ENCODE measurements around the gene ZNF138. TPM values are rescaled to one million over a fixed set of nuclear protein-coding genes. Genes with fewer than 3 reads are reported as not detected.
A peak's percentile ranks its signal among the peaks of the same experiment; 100 is the strongest.

The ZNF138 gene
- total RNA-seq, 1 donor from 2014 or later, result 5.7 TPM

- Histone ChIP-seq H3K9ac (ENCODE audit: low read depth in 1 of 3, low read length in 3 of 3) (no peak overlapping the region), H3K36me3 (ENCODE audit: control insufficient read depth in 3 of 3, insufficient read depth in 3 of 3, low read length in 3 of 3) (no peaks in the 10 kb centered on the region), H3K27ac (ENCODE audit: low read depth, low read length) (no peak overlapping the region), H3K9me3 (ENCODE audit: control insufficient read depth in 3 of 3, low read length in 3 of 3) (no peaks in the 10 kb centered on the region), H3K27me3 (ENCODE audit: control insufficient read depth in 3 of 3, insufficient read depth in 3 of 3, low read length in 3 of 3) (peaks cover 0 to 19% (median 6%) of the 10 kb centered on the region in 3 donors), H3K4me1 (ENCODE audit: control insufficient read depth in 3 of 3, insufficient read depth in 3 of 3, low read length in 3 of 3) (peaks cover 0 to 6% (median 6%) of the 10 kb centered on the region in 3 donors), H3K4me3 (ENCODE audit: low read length in 3 of 3) (no peak overlapping the region)
Measured at GRCh38 chr7:64873155-64873500, 78.9 kb downstream of the ZNF138 start.

DNA sequence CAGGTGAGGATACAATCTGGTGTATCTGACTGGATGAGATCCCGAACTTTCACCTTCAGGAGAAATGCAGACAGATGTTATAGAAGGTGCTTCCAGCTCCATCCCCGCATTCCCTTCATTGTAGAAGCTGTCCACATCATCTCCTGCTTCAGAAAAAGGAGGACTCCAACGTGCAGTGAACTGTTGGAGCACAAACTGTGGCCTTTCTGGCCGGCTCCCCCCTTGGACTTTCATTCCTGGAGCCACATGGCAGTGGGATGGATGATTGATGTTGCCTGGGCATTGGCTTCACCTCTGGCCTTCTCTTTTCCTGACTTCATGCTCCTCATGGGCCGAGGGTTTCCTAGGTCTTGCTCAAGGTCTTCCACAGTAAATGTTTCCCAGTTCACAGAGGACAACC lies 79.3 kb downstream of the ZNF138 start:
- H3K27ac ChIP-seq (ENCODE audit: low read depth, low read length), result no peak overlapping the region
- peaks cover 0 to 6% (median 6%) of the 10 kb centered on the region in 3 donors for H3K4me1 ChIP-seq (ENCODE audit: control insufficient read depth in 3 of 3, insufficient read depth in 3 of 3, low read length in 3 of 3)
- no peak overlapping the region for H3K9ac ChIP-seq (ENCODE audit: low read depth in 1 of 3, low read length in 3 of 3)
- peaks cover 0 to 19% (median 6%) of the 10 kb centered on the region in 3 donors for H3K27me3 ChIP-seq (ENCODE audit: control insufficient read depth in 3 of 3, insufficient read depth in 3 of 3, low read length in 3 of 3)
- H3K9me3 ChIP-seq (ENCODE audit: control insufficient read depth in 3 of 3, low read length in 3 of 3), result no peaks in the 10 kb centered on the region
- no peak overlapping the region for H3K4me3 ChIP-seq (ENCODE audit: low read length in 3 of 3)
- no peaks in the 10 kb centered on the region for H3K36me3 ChIP-seq (ENCODE audit: control insufficient read depth in 3 of 3, insufficient read depth in 3 of 3, low read length in 3 of 3)

DNA sequence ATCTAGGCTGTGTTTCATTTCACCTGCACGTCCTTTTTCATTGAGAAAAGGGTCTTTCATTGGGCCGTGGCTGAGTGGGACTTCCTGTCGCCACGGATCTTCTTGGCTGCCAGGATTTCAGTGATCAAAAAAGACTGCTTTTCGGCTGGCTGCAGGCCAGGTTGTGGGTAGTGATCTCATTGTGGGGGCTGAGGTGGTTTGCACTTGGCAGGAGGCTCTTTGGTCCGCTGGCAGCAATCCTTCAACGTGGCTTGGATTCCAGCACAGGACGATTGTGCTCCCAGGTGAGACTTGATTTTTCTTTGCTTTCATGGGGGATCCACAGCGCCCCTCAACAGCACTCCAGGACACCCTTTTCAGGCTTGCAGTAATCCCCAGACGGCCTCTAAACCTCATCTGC lies 79.9 kb downstream of the ZNF138 start:
- H3K27ac ChIP-seq (ENCODE audit: low read depth, low read length), result no peak overlapping the region
- H3K4me1 ChIP-seq (ENCODE audit: control insufficient read depth in 3 of 3, insufficient read depth in 3 of 3, low read length in 3 of 3), result peaks cover 0 to 6% (median 6%) of the 10 kb centered on the region in 3 donors
- H3K9me3 ChIP-seq (ENCODE audit: control insufficient read depth in 3 of 3, low read length in 3 of 3), result no peaks in the 10 kb centered on the region
- H3K36me3 ChIP-seq (ENCODE audit: control insufficient read depth in 3 of 3, insufficient read depth in 3 of 3, low read length in 3 of 3), result no peaks in the 10 kb centered on the region
- H3K4me3 ChIP-seq (ENCODE audit: low read length in 3 of 3), result no peak overlapping the region
- peaks cover 0 to 19% (median 6%) of the 10 kb centered on the region in 3 donors for H3K27me3 ChIP-seq (ENCODE audit: control insufficient read depth in 3 of 3, insufficient read depth in 3 of 3, low read length in 3 of 3)
- H3K9ac ChIP-seq (ENCODE audit: low read depth in 1 of 3, low read length in 3 of 3), result no peak overlapping the region

DNA sequence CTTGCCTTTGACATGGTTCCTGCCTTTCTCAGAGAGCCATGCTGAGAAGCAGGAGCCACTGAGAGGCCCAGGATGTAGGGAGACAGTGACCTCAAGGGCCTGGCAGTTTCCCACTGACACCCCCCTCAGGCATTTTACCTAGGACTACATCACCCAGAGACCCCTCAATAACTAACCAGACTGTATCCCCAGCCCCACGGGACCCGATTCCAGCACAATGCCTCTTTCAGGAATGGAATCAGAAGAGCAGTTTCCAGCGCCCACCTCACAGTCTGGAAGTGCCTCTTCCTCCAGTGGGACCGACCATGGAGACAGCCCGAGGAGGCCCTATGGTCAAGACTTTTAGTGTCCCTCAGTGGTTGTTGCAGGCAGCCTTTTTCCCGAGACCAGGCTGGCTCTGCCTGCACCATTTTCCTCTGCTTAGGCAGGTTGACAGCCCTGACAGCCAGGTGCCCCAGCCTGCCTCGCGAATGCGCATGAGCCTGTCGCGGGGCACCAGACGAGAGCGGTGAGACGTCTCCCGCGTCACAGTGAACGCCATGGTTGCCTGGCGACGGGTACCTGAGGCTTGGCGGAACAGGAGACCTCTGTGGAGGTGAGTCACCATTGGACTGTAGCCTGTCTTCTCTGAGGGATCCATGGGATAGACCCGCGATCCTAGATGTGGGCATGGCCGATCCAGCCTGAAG lies 80.5 kb downstream of the ZNF138 start:
- peaks cover 0 to 19% (median 6%) of the 10 kb centered on the region in 3 donors for H3K27me3 ChIP-seq (ENCODE audit: control insufficient read depth in 3 of 3, insufficient read depth in 3 of 3, low read length in 3 of 3)
- no peak overlapping the region for H3K27ac ChIP-seq (ENCODE audit: low read depth, low read length)
- H3K9me3 ChIP-seq (ENCODE audit: control insufficient read depth in 3 of 3, low read length in 3 of 3), result no peaks in the 10 kb centered on the region
- H3K4me1 ChIP-seq (ENCODE audit: control insufficient read depth in 3 of 3, insufficient read depth in 3 of 3, low read length in 3 of 3), result peaks cover 0 to 6% (median 6%) of the 10 kb centered on the region in 3 donors
- H3K36me3 ChIP-seq (ENCODE audit: control insufficient read depth in 3 of 3, insufficient read depth in 3 of 3, low read length in 3 of 3), result no peaks in the 10 kb centered on the region
- no peak overlapping the region for H3K9ac ChIP-seq (ENCODE audit: low read depth in 1 of 3, low read length in 3 of 3)
- no peak overlapping the region for H3K4me3 ChIP-seq (ENCODE audit: low read length in 3 of 3)

- Histone ChIP-seq H3K4me1 (ENCODE audit: control insufficient read depth in 3 of 3, insufficient read depth in 3 of 3, low read length in 3 of 3) (peaks cover 0 to 6% (median 6%) of the 10 kb centered on the region in 3 donors), H3K27me3 (ENCODE audit: control insufficient read depth in 3 of 3, insufficient read depth in 3 of 3, low read length in 3 of 3) (peaks cover 0 to 19% (median 6%) of the 10 kb centered on the region in 3 donors), H3K9me3 (ENCODE audit: control insufficient read depth in 3 of 3, low read length in 3 of 3) (peaks cover 0 to 2% (median 0%) of the 10 kb centered on the region in 3 donors), H3K9ac (ENCODE audit: low read depth in 1 of 3, low read length in 3 of 3) (no peak overlapping the region), H3K27ac (ENCODE audit: low read depth, low read length) (no peak overlapping the region), H3K4me3 (ENCODE audit: low read length in 3 of 3) (no peak overlapping the region), H3K36me3 (ENCODE audit: control insufficient read depth in 3 of 3, insufficient read depth in 3 of 3, low read length in 3 of 3) (no peaks in the 10 kb centered on the region)
Measured at GRCh38 chr7:64875258-64875657, 81.0 kb downstream of the ZNF138 start.

DNA sequence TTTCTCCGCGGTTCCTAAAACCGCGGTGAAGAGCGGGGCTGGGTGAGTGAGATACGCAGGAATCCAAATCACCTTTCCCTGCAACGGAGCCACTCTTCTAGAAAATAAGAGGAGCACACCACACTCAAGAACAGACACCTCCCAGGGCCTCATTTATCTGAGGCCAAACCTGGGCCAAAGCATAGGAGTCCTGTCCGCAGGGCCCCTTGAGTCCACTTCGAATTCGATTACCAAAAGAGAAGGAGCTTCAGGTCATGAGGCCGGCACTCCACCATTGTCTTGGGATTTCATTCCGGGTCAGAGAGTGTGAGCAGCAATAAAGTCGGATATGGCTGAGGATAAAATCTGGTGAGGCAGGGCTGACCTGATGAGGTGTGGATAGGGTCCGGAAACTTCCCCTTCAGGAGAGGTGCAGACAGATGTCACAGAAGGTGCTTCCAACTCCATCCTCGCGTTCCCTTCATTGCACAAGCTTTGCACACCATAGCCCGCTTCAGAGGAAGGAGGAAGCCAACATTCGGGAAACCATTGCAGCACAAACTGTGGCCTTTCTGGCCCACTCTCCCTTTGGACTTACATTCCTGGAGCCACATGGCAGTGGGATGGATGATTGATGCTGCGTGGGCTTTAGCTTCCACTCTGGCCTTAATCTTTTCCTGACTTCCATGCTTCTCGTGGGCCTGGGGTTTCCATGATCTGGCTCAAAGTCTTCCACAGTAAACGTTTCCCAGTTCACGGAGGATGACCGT lies 81.6 kb downstream of the ZNF138 start:
- Histone ChIP-seq H3K4me3 (ENCODE audit: low read length in 3 of 3) (no peak overlapping the region), H3K9me3 (ENCODE audit: control insufficient read depth in 3 of 3, low read length in 3 of 3) (peaks cover 0 to 2% (median 0%) of the 10 kb centered on the region in 3 donors), H3K27me3 (ENCODE audit: control insufficient read depth in 3 of 3, insufficient read depth in 3 of 3, low read length in 3 of 3) (peaks cover 0 to 19% (median 6%) of the 10 kb centered on the region in 3 donors), H3K4me1 (ENCODE audit: control insufficient read depth in 3 of 3, insufficient read depth in 3 of 3, low read length in 3 of 3) (peaks cover 0 to 6% (median 6%) of the 10 kb centered on the region in 3 donors), H3K36me3 (ENCODE audit: control insufficient read depth in 3 of 3, insufficient read depth in 3 of 3, low read length in 3 of 3) (no peaks in the 10 kb centered on the region), H3K9ac (ENCODE audit: low read depth in 1 of 3, low read length in 3 of 3) (no peak overlapping the region), H3K27ac (ENCODE audit: low read depth, low read length) (no peak overlapping the region)

DNA sequence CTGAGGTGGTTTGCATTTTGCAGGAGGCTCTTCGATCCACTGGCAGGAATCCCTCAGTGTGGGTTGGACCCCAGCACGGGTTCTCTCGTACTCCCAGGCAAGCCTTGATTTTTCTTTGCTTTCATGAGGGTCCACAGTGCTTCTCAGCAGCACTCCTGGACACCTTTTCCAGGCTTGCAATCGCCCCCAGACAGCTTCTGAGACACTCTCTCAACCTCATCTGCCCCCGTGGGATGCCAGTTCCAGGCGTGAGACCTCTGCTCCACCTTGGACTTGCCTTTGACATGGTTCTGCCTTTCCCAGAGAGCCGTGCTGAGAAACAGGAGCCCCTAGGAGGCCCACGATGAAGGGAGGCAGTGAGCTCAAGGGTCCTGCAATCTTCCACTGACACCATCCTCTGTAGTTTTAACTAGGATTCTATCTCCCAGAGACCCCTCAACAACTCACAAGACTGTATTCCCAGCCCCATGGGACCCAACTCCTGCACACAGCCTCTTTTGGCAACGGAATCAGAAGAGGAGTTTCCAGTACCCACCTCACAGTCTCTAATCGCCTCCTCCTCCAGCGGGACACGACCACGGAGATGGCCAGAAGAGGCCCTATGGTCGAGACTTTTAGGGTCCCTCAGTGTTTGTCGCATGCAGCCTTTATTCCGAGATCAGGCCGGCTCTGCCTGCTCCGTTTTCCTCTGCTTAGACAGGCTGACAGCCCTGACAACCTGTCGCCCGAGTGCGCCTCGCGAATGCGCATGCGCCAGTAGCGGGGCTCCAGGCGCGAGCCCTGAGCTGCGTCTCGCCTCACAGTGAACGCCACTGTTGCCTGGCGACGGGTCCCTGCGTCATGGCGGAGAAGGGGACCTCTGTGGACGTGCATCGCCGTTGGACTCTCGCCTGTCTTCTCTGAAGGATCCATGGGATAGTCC lies 82.8 kb downstream of the ZNF138 start:
- Histone ChIP-seq H3K4me3 (ENCODE audit: low read length in 3 of 3) (peak overlapping the region; percentile 61 to 78 (median 65)), H3K27me3 (ENCODE audit: control insufficient read depth in 3 of 3, insufficient read depth in 3 of 3, low read length in 3 of 3) (peaks cover 0 to 26% (median 6%) of the 10 kb centered on the region in 3 donors), H3K27ac (ENCODE audit: low read depth, low read length) (no peak overlapping the region), H3K36me3 (ENCODE audit: control insufficient read depth in 3 of 3, insufficient read depth in 3 of 3, low read length in 3 of 3) (no peaks in the 10 kb centered on the region), H3K9ac (ENCODE audit: low read depth in 1 of 3, low read length in 3 of 3) (peak overlapping the region; percentile 13 to 64 (median 59)), H3K4me1 (ENCODE audit: control insufficient read depth in 3 of 3, insufficient read depth in 3 of 3, low read length in 3 of 3) (peaks cover 0 to 10% (median 9%) of the 10 kb centered on the region in 3 donors), H3K9me3 (ENCODE audit: control insufficient read depth in 3 of 3, low read length in 3 of 3) (peaks cover 0 to 2% (median 0%) of the 10 kb centered on the region in 3 donors)

DNA sequence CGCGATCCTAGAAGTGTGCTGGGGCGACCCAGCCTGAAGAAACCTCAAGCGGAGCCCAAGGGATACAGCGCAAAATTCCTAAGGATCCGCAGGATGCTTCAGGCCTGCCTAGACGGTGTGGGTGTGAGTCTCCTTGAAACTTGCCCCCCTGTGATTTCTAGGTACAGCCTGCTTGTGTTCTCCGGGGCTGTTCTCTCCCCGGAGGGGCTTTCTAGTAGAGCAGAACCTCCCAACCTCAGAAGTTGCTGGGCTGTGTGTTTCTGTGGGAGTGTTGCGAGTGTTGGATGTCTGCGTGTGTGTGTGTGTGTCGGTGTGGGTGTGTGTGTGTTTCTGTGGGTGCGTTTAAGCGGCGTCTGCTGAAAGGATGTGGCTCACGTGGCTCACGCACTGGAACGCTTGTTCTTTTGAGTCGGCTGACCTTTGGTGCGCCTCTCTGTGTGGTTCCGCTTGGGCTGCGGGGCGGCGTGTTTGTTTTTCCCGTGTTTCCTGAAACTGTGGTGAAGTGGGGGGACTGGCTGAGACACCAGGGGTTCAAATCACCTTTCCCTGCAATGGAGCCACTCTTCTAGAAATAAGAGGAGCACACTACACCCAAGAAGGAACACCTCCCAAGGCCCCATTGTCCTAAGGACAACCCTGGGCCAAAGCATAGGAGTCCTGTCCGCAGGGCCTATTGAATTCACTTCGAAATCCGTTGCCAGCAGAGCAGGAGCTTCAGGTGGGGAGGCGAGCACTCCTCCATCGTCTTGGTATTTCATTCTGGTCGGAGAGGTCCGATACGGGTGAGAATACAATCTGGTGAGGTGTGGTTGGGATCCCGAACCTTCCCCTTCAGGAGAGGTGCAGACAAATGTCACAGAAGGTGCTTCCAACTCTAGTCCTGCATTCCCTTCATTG lies 83.7 kb downstream of the ZNF138 start:
- H3K27me3 ChIP-seq (ENCODE audit: control insufficient read depth in 3 of 3, insufficient read depth in 3 of 3, low read length in 3 of 3), result peaks cover 0 to 35% (median 6%) of the 10 kb centered on the region in 3 donors
- peaks cover 0 to 2% (median 0%) of the 10 kb centered on the region in 3 donors for H3K9me3 ChIP-seq (ENCODE audit: control insufficient read depth in 3 of 3, low read length in 3 of 3)
- H3K27ac ChIP-seq (ENCODE audit: low read depth, low read length), result no peak overlapping the region
- H3K4me1 ChIP-seq (ENCODE audit: control insufficient read depth in 3 of 3, insufficient read depth in 3 of 3, low read length in 3 of 3), result peaks cover 0 to 19% (median 17%) of the 10 kb centered on the region in 3 donors
- H3K4me3 ChIP-seq (ENCODE audit: low read length in 3 of 3), result peak overlapping the region; percentile 61 to 78 (median 65)
- H3K9ac ChIP-seq (ENCODE audit: low read depth in 1 of 3, low read length in 3 of 3), result peak overlapping the region in 2 of 3 donors; percentile 59 to 64
- H3K36me3 ChIP-seq (ENCODE audit: control insufficient read depth in 3 of 3, insufficient read depth in 3 of 3, low read length in 3 of 3), result no peaks in the 10 kb centered on the region

DNA sequence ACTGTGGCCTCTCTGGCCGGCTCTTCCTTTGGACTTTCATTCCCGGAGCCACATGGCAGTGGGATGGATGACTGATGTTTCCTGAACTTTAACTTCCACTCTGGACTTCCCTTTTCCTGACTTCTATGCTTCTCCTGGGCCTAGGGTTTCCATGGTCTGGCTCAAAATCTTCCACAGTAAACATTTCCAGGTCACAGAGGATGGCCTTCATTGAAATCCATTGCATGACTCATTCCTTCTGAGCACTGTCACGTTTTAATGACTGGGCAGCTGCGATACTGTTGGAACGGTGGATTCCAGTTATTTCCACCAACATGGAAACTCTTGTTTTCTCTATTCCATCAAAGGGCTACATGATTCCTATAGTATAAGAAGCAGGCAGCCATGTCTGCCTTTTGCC lies 84.5 kb downstream of the ZNF138 start:
- Histone ChIP-seq H3K36me3 (ENCODE audit: control insufficient read depth in 3 of 3, insufficient read depth in 3 of 3, low read length in 3 of 3) (no peaks in the 10 kb centered on the region), H3K27ac (ENCODE audit: low read depth, low read length) (no peak overlapping the region), H3K4me3 (ENCODE audit: low read length in 3 of 3) (no peak overlapping the region), H3K9me3 (ENCODE audit: control insufficient read depth in 3 of 3, low read length in 3 of 3) (peaks cover 0 to 2% (median 0%) of the 10 kb centered on the region in 3 donors), H3K27me3 (ENCODE audit: control insufficient read depth in 3 of 3, insufficient read depth in 3 of 3, low read length in 3 of 3) (peaks cover 0 to 40% (median 6%) of the 10 kb centered on the region in 3 donors), H3K9ac (ENCODE audit: low read depth in 1 of 3, low read length in 3 of 3) (no peak overlapping the region), H3K4me1 (ENCODE audit: control insufficient read depth in 3 of 3, insufficient read depth in 3 of 3, low read length in 3 of 3) (peaks cover 2 to 26% (median 17%) of the 10 kb centered on the region in 3 donors)
